ENCODE results near the gene LUZP1.

LUZP1 gene

DNA sequence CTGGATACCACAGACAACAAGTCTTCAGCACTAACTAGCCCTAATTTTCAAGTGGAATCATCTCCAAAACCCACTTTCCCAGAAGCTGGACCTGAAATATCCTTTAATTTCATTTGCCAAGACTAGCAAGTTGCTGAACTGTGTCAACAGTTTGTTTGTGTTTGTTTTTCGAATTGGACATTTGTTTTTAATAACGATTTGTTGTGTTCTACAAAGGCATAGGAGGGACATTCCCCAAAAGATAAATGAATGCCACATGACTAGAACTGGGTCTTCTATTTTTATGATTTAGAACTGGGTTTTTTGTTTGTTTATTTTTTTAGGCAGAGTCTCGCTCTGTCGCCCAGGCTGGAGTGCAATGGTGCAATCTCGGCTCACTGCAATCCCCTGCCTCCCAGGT, 17.9 kb downstream of the LUZP1 start:
- DNase-seq = no peak

DNA sequence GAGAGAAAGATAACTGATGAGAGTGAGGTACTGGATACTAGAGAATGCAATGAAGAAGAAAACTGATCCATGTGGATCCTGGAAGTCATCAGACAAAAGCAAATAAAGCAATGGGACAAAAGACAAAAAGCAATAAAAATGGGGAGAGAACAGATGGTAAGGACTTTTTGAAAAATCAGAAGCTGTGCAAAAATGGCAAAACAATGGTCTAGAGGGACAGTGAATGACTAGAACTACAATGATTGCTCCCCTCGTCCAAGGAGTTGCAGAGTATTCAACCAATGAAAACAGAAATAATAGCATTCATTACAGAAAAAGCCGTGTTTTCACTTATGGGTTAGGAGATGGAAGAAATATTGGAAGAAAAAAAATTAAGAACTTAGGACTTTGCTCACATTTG, 18.5 kb downstream of the LUZP1 start:
- no peak for DNase-seq

DNA sequence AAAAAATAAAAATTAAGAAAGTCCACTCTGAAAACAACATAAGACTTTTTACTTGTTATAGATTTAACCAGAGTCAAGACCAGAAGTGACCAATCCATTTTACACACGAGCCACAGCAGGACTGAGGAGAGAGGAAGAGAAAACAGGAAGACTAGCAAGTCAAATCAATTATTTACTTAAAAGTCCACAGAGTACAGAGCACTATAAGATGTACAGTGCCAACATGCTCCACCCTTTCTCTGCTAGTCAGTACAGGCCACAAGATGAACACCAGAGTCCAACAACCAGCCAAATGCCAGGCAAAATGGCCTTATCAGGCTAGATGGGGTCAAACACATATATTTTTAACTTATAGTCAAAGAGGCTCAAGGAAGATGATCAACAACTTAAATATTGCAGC, 19.5 kb downstream of the LUZP1 start:
- DNase-seq = no peak

DNA sequence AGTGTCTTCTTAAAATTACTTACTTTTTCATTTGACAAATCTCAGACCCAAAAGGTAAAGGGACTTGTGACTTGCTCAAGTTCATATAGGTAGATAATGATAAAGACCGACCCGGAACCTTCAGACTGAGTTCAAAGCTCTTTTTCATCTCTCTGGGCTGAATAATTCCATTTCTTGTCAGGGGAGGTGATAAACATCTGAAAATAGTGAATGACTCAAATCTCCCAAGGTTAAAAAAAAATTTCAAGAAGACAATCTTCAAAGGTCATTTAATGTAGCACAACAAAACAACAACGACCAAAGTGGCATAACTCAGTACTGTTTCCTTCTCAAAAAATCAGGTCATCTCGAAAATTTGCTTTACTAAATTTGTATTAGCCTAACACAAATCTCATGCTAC, 20.6 kb downstream of the LUZP1 start:
- no peak for DNase-seq

DNA sequence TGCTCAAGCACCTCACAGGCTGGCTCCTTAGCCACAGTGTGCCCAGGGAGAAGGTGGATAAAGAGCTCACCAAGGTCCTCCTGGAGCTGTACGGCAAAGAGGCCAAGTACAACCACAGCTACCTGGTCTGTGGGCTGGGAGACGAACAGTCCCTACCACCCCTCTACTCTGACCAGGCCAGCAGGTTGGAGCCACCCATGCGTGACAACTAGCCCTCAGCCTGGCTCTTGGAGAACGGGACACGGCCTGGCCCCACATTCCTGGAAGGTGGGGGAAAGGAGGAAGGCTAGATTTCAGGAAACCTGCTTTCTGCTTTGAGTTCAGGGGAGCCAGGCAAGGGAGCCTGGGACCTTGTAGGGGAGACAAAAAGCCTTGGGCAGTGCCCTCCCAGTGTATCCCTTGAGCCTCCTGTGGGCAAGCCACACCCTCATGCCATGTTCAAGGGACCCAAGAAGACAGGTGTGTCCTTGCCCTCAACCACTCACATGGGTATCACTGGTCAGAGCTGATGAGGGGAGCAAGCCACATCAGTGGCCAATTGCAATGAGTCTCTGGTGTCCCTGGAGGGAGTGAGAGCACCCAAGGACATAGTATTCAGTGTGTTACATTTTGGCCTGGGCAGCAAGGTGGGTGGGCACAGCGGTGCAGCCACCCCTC, 27.6 kb downstream of the LUZP1 start:
- no peak for DNase-seq

DNA sequence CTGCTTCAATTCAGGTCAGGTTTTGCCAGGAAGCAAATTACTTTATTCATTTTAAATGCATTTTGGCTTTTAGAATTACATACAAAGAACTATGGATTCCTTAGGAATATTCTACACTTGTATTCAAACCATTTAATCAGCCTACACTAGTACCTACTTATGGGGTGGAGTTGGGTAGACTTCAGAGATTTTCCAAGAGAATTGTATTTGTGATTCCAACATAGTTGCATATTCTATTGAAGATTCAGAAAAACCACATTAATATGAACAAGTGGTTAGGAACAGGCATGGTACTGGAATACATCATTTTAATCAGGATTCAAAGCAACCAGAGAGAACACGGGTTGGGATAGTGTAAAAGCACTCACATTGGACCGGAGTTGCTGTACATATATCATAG, 33.4 kb downstream of the LUZP1 start:
- DNase-seq = no peak

DNA sequence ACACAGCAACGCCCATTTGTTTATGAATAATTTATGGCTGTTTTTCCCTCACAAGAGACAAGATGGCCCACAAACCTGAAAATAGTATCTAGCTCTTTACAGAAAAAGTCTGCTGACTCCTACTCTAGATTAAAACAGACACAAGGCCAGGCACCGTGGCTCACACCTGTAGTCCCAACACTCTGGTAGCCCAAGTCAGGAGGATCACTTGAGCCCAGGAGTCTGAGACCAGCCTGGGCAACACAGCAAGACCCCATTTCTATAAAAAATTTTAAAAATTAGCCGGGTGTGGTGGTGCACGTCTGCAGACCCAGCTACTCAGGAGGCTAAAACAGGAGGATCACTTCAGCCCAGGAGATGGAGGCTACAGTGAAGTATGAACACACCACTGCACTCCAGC, 34.6 kb downstream of the LUZP1 start:
- DNase-seq = no peak

DNA sequence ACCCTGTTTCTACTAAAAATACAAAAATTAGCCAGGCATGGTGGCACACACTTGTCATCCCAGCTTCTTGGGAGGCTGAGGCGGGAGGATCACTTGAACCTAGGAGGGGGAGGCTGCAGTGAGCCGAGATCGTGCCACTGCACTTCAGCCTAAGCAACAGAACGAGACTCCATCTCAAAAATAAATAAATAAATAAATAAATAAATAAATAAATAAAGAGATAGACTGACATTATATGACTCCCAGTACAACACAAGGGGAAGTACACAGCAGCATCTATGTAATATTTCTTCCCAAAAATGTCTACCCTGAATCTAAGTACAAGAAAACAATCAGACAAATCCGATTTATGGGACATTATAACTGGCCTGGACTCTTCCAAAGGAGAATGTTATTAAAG, 35.1 kb downstream of the LUZP1 start:
- no peak for DNase-seq

DNA sequence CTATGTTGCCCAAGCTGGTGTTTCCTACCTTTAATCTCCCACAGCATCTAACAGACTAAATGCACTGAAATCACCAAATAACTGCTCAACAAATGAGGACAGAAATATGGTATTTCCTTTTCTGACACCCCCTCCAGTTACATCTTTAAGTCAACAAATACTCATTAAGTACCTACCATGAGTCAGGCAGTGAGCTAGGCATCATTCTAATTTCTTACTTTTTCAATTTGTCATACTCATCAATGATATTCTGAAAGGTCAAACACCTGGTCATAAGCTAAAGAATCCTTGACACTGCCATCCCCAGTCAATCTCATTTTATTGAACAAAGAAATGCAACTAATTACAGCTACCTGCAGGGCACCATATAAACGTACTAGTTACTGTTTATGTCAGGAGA, 36.6 kb downstream of the LUZP1 start:
- no peak for DNase-seq

DNA sequence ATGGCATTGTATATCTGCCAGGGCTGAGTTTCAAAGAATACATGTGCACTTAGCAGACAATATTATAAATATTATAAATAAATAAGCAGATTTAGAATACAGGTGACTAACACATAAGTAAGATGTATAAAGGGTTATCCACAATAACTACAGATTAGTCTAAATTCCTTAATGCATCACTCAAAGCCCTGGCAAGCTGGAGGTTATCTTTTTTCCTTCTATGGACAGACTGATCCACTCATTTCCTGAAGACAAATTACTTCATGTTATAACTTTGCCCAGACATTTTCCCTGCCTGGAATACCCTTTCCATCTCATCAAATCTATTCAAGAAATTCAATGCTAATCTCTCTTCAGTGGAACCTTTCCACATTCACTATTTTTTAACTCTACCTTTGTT, 38.8 kb downstream of the LUZP1 start:
- DNase-seq = no peak

DNA sequence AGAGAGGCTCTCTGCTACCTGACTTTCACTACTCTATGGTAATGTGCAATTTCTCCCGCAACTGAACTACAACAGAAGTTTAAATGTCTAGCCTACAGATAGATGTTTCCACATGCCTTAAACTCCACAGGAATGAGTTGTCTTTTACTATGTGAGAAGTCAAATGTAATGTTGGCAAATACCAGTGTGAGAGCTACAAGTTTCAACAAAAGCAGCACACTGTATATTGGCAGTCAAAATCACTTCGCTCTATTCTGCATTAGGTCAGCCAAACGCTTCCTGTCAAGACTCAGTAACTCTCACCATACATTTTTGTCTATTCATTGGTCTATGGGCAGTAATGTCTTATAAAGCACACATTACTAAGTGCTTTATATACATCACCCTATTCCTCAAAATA, 41.9 kb downstream of the LUZP1 start:
- DNase-seq = no peak

DNA sequence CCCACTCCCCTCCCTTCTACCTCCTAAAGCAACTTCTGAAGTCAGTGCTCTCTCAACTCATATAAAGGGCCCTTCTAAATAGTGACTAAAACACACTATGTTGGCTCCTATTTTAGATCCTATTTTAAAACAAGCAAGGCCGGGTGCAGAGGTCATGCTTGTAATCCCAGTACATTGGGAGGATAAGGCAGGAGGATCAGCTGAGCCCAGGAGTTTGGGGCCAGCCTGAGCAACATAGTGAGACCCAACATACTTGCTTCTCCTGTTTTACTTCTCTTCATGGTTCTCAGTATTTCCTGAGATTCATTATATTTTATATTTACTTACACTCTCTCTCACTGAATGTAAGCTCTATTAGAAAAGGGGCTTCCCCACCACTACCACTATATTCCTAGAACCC, 42.5 kb downstream of the LUZP1 start:
- no peak for DNase-seq

DNA sequence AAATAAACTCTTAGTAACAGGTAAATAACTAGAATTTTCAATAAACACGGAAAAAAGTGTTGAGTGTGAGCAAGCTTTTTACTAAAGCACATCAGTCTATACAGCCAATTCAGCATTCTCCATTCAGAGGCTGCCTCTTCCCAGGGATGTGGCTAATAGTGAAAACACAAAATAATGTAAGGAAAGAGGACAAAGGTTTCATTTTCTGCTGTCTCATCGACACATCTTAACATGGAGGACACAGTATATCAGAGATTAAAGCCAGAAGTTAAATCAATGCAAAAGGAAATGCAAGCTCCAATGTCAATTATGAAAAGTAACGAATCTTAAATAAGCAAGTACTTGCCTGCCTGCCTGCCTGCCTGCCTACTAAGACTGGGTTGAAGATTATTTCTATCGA, 43.2 kb downstream of the LUZP1 start:
- DNase-seq = no peak

DNA sequence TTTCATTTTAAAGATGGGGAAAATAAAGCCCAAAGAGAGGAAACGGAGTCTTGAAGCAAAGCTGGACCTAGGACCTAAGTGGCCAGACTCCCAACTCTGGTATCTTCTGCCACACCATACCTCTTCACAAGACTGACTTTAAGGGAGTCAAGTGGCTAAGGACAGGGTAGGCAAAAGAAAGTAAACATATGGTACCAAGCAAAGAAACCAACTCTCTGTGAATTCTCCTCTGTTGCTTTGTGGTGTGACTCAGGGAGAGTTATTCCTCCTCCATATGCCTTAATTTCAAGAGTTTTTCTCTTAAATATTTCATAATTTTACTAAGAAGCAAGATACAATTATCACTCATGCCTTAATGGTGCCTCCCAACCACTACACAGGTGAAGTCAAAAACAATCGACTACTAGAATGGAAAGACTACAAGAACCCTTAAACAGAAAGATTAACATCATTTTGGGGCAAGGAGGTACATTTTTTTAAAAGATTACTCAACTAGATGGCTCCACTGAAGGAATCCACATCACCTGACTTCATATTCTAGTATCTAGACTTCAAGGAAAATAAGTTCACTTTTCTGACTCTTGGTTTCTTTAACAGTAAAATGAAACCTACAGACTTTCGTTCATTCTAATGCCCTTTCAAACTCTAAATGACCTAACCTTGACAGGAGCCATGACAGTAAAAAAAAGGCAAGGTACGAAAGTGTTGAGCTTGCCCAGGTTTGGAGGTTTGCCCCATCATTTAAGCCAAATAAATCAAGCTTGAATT, 44.2 kb downstream of the LUZP1 start:
- no peak for DNase-seq

DNA sequence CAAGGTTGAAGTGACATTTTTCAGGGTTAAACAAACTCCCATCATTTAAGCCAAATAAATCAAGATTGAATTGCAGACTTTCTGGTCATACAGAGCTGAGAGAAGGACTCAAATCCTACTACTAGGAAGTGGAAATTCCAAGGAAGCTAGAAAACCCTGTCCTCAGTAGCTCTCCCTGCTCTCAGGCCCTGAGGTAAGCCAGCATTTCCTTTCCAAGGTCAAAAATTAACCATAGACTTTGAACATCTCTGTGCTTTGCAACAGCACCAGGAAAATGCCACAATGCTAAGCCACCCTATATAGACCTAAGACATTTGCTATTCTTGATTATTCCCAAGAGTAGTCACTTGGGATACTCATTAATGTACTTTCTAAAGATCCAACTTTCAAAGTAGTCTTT, 45.1 kb downstream of the LUZP1 start:
- DNase-seq = no peak

DNA sequence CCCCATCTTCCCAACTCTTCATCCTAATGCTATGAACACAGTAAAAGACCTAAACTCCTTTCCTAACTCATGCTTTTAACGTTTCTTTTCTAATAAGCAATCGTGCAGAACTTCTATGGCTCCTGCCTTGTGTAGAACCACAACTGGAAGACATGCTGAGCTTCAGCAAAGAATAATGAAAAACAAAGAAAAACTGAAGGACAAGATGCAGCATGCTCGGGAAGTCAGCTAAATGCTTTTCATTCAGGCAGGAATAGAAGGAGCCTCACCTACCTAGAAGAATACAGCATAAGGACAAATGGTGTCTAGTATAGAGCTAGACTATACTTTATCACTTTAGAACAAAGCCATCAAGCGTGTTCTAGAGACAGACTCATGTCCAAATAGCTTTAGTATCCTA, 45.9 kb downstream of the LUZP1 start:
- no peak for DNase-seq

DNA sequence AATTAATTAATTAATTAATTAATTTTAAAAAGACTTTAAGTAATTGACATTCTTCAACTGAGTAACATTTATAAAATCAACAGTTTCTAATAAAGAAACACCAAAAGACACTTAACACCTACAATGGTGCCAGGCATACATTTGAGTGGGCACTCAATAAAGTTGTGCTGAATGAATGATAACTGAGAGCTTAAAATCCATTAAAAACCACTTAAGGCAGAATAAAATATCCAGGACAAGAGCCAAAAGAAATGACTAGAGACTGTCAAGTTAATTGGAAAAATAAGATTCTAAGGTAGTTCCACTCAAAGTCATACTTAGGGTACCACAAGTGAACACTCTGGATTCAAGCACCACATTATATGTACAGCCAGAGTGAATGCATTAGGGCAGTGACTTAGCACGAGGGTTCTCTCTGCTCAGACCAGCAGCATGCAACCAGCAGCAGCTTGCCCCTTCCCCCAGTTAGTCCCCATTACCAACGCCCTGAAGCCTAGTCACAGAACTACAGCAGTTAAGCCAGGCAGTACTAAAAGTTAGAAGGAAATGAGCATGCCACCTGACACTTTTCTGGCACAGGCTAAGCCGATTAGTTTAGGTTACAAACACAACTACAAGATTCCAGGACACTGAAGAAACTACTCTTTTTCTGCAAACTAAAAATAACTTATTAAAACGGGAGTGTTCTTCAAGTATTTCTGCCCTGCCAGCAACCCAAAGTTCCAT, 46.5 kb downstream of the LUZP1 start:
- DNase-seq = no peak

DNA sequence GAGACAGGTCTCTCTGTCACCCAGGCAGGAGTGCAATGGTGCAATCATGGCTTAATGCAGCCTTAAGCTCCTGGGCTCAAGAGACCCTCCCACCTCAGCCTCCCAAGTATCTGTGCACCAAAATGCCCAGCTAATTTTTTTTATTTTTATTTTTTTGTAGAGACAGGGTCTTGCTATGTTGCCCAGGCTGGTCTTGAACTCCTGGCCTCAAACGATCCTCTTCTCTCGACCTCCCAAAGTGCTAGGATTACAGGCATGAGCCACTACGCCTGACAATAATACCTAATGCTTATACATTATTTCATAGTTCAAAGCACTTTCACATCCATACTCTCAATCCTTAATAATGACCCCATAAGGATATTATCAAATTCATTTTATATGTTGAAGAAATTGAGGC, 48.3 kb downstream of the LUZP1 start:
- DNase-seq = no peak

DNA sequence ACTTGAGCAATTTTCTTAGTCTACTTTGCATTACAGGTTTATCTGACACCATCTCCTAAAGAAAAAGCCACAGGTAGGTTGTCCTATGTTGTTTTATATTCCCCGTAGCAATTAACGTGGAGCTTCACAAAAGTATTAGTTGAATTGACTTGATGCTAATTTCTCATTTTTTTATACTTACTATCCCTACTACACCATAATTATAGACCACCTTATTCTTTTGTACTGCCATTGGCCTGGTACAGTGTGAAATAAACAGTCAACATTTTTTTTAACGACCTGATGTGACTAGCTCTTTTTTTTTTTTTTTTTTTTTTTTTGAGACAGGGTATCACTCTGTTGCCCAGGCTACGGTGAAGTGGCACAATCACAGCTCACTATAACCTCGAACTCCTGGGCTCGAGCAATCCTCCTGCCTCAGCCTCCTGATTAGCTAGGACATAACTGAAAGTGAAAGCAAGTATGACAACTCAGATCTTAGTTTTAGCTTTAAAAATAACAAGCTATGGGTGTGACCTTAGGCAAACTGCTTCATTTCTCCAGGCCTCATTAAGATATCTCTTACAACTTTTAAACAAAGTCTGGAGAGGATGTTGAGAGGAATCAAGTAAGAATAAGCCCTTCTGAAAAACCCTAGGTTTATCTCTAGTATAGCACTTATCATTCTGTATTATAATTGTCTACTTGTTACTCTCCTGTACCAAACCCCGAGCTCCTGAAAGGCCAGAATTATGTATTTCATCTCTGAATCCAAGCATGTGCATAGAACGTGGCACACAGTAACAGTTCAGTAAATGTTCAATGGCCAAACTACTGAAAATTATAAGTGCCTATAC, 49.5 kb downstream of the LUZP1 start:
- DNase-seq = no peak

DNA sequence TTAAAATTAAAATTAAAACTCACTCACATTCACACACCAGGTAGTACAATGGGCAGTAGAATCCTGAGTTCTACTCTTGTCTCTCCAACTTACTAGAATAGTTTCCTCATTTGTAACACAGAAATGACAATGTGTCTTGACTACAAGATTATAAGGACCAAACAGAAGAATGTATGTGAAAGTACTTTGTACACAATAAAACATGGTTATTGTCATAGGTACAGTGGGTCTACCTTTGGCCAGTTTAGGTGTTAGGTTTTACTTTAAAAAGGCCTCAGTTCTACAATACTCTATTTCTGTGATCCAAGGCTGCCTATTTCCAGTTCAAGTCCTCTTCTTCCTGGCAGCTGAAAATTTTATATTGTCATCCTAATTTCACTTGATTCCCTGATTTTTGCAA, 50.2 kb downstream of the LUZP1 start:
- DNase-seq = no peak

DNA sequence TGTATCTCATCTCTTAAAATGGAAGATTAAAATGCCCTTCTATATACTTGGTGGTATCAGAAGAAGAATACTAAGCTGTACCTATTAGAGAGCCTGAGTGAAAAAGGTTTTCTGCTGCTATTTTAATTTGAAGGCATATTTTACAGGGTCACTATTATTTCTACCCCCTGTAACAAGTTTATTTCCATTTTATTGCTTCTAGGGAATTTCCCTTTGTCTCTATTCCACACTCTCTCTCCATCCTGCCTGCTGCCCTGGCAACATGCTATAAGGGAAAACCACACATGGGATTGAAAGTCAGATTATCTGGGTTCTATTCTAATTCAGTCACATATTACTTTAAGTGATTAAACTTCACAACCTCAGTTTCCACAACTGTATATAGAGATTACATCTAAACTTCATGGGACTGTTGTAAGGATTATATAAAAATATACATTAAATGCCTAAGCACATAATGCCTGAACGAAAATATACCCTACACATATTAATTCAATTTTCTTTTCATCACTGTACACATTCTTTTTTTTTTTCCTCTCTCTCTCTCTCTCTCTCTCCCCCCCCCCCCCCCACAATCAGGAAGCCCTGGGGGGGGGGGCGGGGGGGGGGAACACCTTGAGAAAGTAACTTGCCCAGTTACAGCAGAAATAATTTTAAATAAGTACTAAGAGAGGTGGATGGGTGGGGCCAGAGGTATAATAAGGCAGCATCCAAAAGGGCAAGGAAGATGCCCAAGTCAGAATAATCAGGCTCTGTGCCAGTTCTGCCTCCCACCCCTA, 51.5 kb downstream of the LUZP1 start:
- DNase-seq = no peak

DNA sequence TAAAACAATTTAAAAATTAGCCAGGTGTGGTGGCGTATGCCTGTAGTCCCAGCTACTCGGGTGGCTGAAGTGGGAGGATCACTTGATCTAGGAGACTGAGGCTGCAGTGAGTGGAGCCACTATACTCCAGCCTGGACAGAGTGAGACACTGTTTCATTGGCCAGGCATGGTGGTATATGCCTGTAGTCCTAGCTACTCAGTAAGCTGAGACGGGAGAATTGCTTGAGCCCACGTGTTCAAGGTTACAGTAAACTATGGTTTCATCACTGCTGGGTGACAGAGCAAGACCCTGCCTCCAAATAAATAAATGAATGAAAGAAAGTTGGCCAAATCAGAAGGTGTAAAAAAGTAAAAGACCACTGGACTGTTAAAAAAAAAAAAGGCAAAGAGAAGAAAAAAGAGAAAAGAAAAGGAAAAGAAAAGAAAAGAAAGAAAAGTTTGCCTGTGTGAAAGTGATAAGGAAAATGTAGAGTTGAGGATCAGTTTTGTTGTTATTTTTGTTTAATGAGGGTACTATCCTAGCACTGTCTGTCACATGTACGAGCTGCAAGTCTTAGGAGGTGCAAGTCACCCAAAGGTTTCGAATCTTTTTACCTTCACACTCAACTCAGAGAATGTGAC, 52.3 kb downstream of the LUZP1 start:
- DNase-seq = no peak

All from NCI-H1436 (cell line).